Articular chondrocyte of knee joint (primary cell): Measurements from ENCODE around the gene PLXNA1. TPM values are rescaled to one million over a fixed set of nuclear protein-coding genes. Genes with fewer than 3 reads are reported as not detected.

ENCODE experiments used
- total RNA-seq: library from RNA; depleted of rRNA; stranded (reverse); fragments of >200 nt; gene quantifications from 2 replicates; pipeline ENCODE4 v1.2.3, GENCODE V29; 2012

Gene PLXNA1
- 48.2 and 62.9 TPM in 2 replicates for total RNA-seq

GRCh38 chr3:126982471-126983175, at the start of gene PLXNA1:
Gene PLXNA1, plus strand, starts transcription at chr3:126983115. Its CDS starts 5,479 bp downstream, at chr3:126988594.

Other genes starting within 250 kb of the PLXNA1 start
- gene PRR23E, start 210.0 kb downstream of the PLXNA1 start, total RNA-seq = not detected in 2 replicates